Liver (tissue), 9 donors: Measurements from ENCODE around the gene IL31RA. TPM values are rescaled to one million over a fixed set of nuclear protein-coding genes. Genes with fewer than 3 reads are reported as not detected.

Experiments used
- DNase-seq: peaks from one replicate; pipeline ENCODE4 v3.0.0-alpha.2; 2017; ENCODE audit warnings: low spot score
- H3K27ac ChIP-seq, 2 donors: one replicate each; pipeline ENCODE4 v1.7.0; 2013; ENCODE audit warnings: inconsistent platforms in 2 of 2, low read length in 2 of 2, control low read depth in 1 of 2, low read depth in 1 of 2, mild to moderate bottlenecking in 1 of 2
- H3K27me3 ChIP-seq, 4 donors: one replicate each; pipeline versions ENCODE4 v1.6.1 to v1.7.0; 2013; ENCODE audit warnings: low read length in 3 of 4, inconsistent platforms in 1 of 4, mild to moderate bottlenecking in 1 of 4, moderate library complexity in 1 of 4; ENCODE audit not compliant: control insufficient read depth in 4 of 4, insufficient read depth in 4 of 4
- H3K36me3 ChIP-seq, 4 donors: one replicate each; pipeline versions ENCODE4 v1.6.1 to v1.7.0; 2013; ENCODE audit warnings: low read length in 3 of 4, mild to moderate bottlenecking in 3 of 4, low read depth in 1 of 4, moderate library complexity in 1 of 4; ENCODE audit not compliant: control insufficient read depth in 4 of 4, insufficient read depth in 3 of 4
- H3K4me1 ChIP-seq, 4 donors: one replicate each; pipeline versions ENCODE4 v1.6.1 to v1.7.0; 2013; ENCODE audit warnings: low read length in 3 of 4, mild to moderate bottlenecking in 3 of 4, moderate library complexity in 1 of 4; ENCODE audit not compliant: control insufficient read depth in 4 of 4, insufficient read depth in 4 of 4
- H3K4me3 ChIP-seq, 3 donors: one replicate each; pipeline versions ENCODE4 v1.6.1 to v1.7.0; 2013; ENCODE audit warnings: low read length in 3 of 3, control low read depth in 1 of 3, low read depth in 1 of 3, mild to moderate bottlenecking in 1 of 3
- H3K9ac ChIP-seq, 2 donors: one replicate each; pipeline ENCODE4 v1.7.0; 2013; ENCODE audit warnings: low read length in 2 of 2, mild to moderate bottlenecking in 2 of 2, moderate library complexity in 2 of 2, control low read depth in 1 of 2, low read depth in 1 of 2
- H3K9me3 ChIP-seq, 4 donors: one replicate each; pipeline versions ENCODE4 v1.6.1 to v1.7.0; 2013; ENCODE audit warnings: low read length in 3 of 4; ENCODE audit not compliant: control insufficient read depth in 4 of 4
- CTCF ChIP-seq: fragments of 150-350 bp; IDR thresholded peaks from 2 replicates; pipeline ENCODE4 v1.5.1; 2017; ENCODE audit warnings: improper control_type of control experiment, low read depth, low read length; ENCODE audit not compliant: missing input control
- EGR1 ChIP-seq, 2 donors: IDR thresholded peaks; 2 replicates each; pipeline ENCODE4 v1.6.1; 2016 to 2018; ENCODE audit warnings: antibody characterized with exemption in 2 of 2, low read depth in 2 of 2
- FOXA1 ChIP-seq: IDR thresholded peaks from 2 replicates; pipeline ENCODE4 v1.6.1; 2016; ENCODE audit warnings: antibody characterized with exemption
- FOXA2 ChIP-seq: IDR thresholded peaks from 2 replicates; pipeline ENCODE4 v1.6.1; 2016; ENCODE audit warnings: antibody characterized with exemption
- GABPA ChIP-seq, 2 donors: IDR thresholded peaks in 1 of 2; conservative IDR thresholded peaks in 1 of 2; 2 replicates each; pipeline ENCODE4 v1.6.1; 2016; ENCODE audit warnings: antibody characterized with exemption in 2 of 2, mild to moderate bottlenecking in 1 of 2, moderate library complexity in 1 of 2
- HNF4A ChIP-seq, 2 donors: conservative IDR thresholded peaks; 2 replicates each; pipeline ENCODE4 v1.6.1; 2016; ENCODE audit warnings: antibody characterized with exemption in 2 of 2, mild to moderate bottlenecking in 2 of 2
- HNF4G ChIP-seq: IDR thresholded peaks from 2 replicates; pipeline ENCODE4 v1.6.1; 2016; ENCODE audit warnings: antibody characterized with exemption
- JUND ChIP-seq, 2 donors: IDR thresholded peaks; 2 replicates each; pipeline ENCODE4 v1.6.1; 2016; ENCODE audit warnings: antibody characterized with exemption in 2 of 2
- NR2F2 ChIP-seq: IDR thresholded peaks from 2 replicates; pipeline ENCODE4 v1.6.1; 2016; ENCODE audit warnings: antibody characterized with exemption
- RAD21 ChIP-seq, 2 donors: IDR thresholded peaks; 2 replicates each; pipeline ENCODE4 v1.6.1; 2016; ENCODE audit warnings: antibody characterized with exemption in 2 of 2, mild to moderate bottlenecking in 2 of 2
- RXRA ChIP-seq, 2 donors: IDR thresholded peaks; 2 replicates each; pipeline ENCODE4 v1.6.1; 2017 to 2018; ENCODE audit warnings: antibody characterized with exemption in 2 of 2, mild to moderate bottlenecking in 1 of 2
- SP1 ChIP-seq: IDR thresholded peaks from 2 replicates; pipeline ENCODE4 v1.6.1; 2018; ENCODE audit warnings: antibody characterized with exemption, mild to moderate bottlenecking
- TAF1 ChIP-seq: conservative IDR thresholded peaks from 2 replicates; pipeline ENCODE4 v1.6.1; 2016; ENCODE audit warnings: antibody characterized with exemption, mild to moderate bottlenecking
- YY1 ChIP-seq: IDR thresholded peaks from 2 replicates; pipeline ENCODE4 v1.6.1; 2016; ENCODE audit warnings: antibody characterized with exemption, mild to moderate bottlenecking
- WGBS: extraction: QIAGEN DNeasy Blood & Tissue Kit; methylation state at CpG from one replicate; pipeline ENCODE4 v1.1.7; 2013; 5-methylcytosine and 5-hydroxymethylcytosine counted together
- polyA plus RNA-seq, 2 donors: library from polyadenylated mRNA; stranded (reverse) in 1 of 2; unstranded in 1 of 2; fragments of 200-250 nt in 1 of 2; fragments of >200 nt in 1 of 2; fragmentation: Nextera tagmentation in 1 of 2; extraction: Ambion mirVana in 1 of 2; gene quantifications; one replicate each; pipeline versions ENCODE4 v1.2.1 to v1.2.3, GENCODE V29; 2013 to 2015
- total RNA-seq, 2 donors: library from RNA; depleted of rRNA; stranded (reverse); fragments of >200 nt; gene quantifications; one replicate each; pipeline ENCODE4 v1.2.3, GENCODE V29; 2014
- TF ChIP-seq, protein P1 (sequence below): IDR thresholded peaks from 2 replicates; pipeline ENCODE4 v1.6.1; 2016; ENCODE audit warnings: antibody characterized with exemption
- TF ChIP-seq, protein P2 (sequence below): IDR thresholded peaks from 2 replicates; pipeline ENCODE4 v1.6.1; 2016; ENCODE audit warnings: antibody characterized with exemption, mild to moderate bottlenecking
- donor health status: healthy.
- donor health status: healthy.
- donor health status: healthy.
- donor health status: healthy.
- donor health status: healthy.

IL31RA gene
- total and polyA plus RNA-seq, 4 donors = not detected

- no peaks in the 10 kb centered on the region for H3K27me3 ChIP-seq
- no peak for DNase-seq
Observed at GRCh38 chr5:55905251-55905650, 54.1 kb downstream of the IL31RA start.

GRCh38 chr5:55907927-55908326 lies 56.8 kb downstream of the IL31RA start:
- DNase-seq = no peak
- no peaks in the 10 kb centered on the region for H3K4me1 ChIP-seq
- H3K27me3 ChIP-seq = no peaks in the 10 kb centered on the region
- no peak overlapping the region for H3K27ac ChIP-seq
- H3K36me3 ChIP-seq = no peaks in the 10 kb centered on the region
- H3K9ac ChIP-seq = no peak overlapping the region
- no peaks in the 10 kb centered on the region for H3K9me3 ChIP-seq
- WGBS = 98% methylated on average over 7 of the region's 7 CpGs
- H3K4me3 ChIP-seq = no peak overlapping the region
- no peak for TF ChIP-seq RXRA (IDR thresholded peaks at IDR 0.05)
- TF ChIP-seq HNF4G = no peak
- no peak for TF ChIP-seq NR2F2
- TF ChIP-seq TAF1 = no peak
- TF ChIP-seq GABPA (IDR thresholded peaks at IDR 0.05 in 1 of 2, conservative IDR thresholded peaks at IDR 0.05 in 1 of 2) = no peak
- TF ChIP-seq JUND (IDR thresholded peaks at IDR 0.05) = no peak
- TF ChIP-seq SP1 = no peak
- no peak for TF ChIP-seq HNF4A (conservative IDR thresholded peaks at IDR 0.05)
- no peak for TF ChIP-seq FOXA2
- no peak for TF ChIP-seq YY1
- TF ChIP-seq EGR1 (IDR thresholded peaks at IDR 0.05; ENCODE audit: low read depth in 2 of 2) = no peak
- TF ChIP-seq FOXA1 = no peak
- no peak for TF ChIP-seq CTCF
- TF ChIP-seq RAD21 (IDR thresholded peaks at IDR 0.05) = no peak

More at GRCh38 chr5:55905251-55905650, 54.1 kb downstream of the IL31RA start:
- no peak overlapping the region for H3K27ac ChIP-seq
- no peaks in the 10 kb centered on the region for H3K4me1 ChIP-seq
- H3K9me3 ChIP-seq = no peaks in the 10 kb centered on the region
- H3K4me3 ChIP-seq = no peak overlapping the region
- no peak for TF ChIP-seq FOXA2
- no peak for TF ChIP-seq HNF4A (conservative IDR thresholded peaks at IDR 0.05)
- no peak for TF ChIP-seq RAD21 (IDR thresholded peaks at IDR 0.05)
- TF ChIP-seq, protein P1, sequence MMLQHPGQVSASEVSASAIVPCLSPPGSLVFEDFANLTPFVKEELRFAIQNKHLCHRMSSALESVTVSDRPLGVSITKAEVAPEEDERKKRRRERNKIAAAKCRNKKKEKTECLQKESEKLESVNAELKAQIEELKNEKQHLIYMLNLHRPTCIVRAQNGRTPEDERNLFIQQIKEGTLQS = no peak
- TF ChIP-seq FOXA1 = no peak
- TF ChIP-seq EGR1 (IDR thresholded peaks at IDR 0.05; ENCODE audit: low read depth in 2 of 2) = no peak
- TF ChIP-seq NR2F2 = no peak
- no peak for TF ChIP-seq GABPA (IDR thresholded peaks at IDR 0.05 in 1 of 2, conservative IDR thresholded peaks at IDR 0.05 in 1 of 2)
- TF ChIP-seq, protein P2, sequence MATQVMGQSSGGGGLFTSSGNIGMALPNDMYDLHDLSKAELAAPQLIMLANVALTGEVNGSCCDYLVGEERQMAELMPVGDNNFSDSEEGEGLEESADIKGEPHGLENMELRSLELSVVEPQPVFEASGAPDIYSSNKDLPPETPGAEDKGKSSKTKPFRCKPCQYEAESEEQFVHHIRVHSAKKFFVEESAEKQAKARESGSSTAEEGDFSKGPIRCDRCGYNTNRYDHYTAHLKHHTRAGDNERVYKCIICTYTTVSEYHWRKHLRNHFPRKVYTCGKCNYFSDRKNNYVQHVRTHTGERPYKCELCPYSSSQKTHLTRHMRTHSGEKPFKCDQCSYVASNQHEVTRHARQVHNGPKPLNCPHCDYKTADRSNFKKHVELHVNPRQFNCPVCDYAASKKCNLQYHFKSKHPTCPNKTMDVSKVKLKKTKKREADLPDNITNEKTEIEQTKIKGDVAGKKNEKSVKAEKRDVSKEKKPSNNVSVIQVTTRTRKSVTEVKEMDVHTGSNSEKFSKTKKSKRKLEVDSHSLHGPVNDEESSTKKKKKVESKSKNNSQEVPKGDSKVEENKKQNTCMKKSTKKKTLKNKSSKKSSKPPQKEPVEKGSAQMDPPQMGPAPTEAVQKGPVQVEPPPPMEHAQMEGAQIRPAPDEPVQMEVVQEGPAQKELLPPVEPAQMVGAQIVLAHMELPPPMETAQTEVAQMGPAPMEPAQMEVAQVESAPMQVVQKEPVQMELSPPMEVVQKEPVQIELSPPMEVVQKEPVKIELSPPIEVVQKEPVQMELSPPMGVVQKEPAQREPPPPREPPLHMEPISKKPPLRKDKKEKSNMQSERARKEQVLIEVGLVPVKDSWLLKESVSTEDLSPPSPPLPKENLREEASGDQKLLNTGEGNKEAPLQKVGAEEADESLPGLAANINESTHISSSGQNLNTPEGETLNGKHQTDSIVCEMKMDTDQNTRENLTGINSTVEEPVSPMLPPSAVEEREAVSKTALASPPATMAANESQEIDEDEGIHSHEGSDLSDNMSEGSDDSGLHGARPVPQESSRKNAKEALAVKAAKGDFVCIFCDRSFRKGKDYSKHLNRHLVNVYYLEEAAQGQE = no peak
- no peak for TF ChIP-seq HNF4G
- TF ChIP-seq TAF1 = no peak
- TF ChIP-seq CTCF = no peak
- H3K9ac ChIP-seq = no peak overlapping the region
- 81% methylated on average over 4 of the region's 4 CpGs for WGBS
- H3K36me3 ChIP-seq = no peaks in the 10 kb centered on the region
